Measurements from ENCODE around the gene MRPL12. TPM values are rescaled to one million over a fixed set of nuclear protein-coding genes. Genes with fewer than 3 reads are reported as not detected.
"Not testable (repeated sequence)": the region's sequence is repeated elsewhere in the genome, so short reads cannot be mapped to it uniquely, and the experiment has no call there.

The MRPL12 gene
- total and polyA plus RNA-seq, 8 donors = 18.1 to 98.7 (median 27.4) TPM

- intact Hi-C loops (cut with DNase I) = no loop called here
- no peaks in the 10 kb centered on the region for H3K27me3 ChIP-seq
- no peak for DNase-seq
- WGBS, 2 donors = 81% methylated on average over 18 of the region's 18 CpGs
- ATAC-seq = no peak
- no peak overlapping the region for H3K4me3 ChIP-seq
- no peaks in the 10 kb centered on the region for H3K4me1 ChIP-seq
- FAIRE-seq = no peak
- H3K9me3 ChIP-seq = no peaks in the 10 kb centered on the region
- no peak overlapping the region for H3K27ac ChIP-seq
- H3K36me3 ChIP-seq = peaks cover 0 to 16% (median 12%) of the 10 kb centered on the region in 3 donors
- no peak for TF ChIP-seq CTCF (IDR thresholded peaks at IDR 0.05)
Measured at GRCh38 chr17:81673561-81674258, 29.5 kb upstream of the MRPL12 start.

GRCh38 chr17:81675515-81676221 is 27.5 kb upstream of the MRPL12 start:
- 32 to 42% methylated on average over 18 of the region's 18 CpGs for WGBS, 2 donors
- peak; percentile 40 to 49 (median 46) for TF ChIP-seq CTCF (IDR thresholded peaks at IDR 0.05)
- peak in 1 of 6 donors; percentile 53 for DNase-seq

GRCh38 chr17:81676906-81677305 is 26.3 kb upstream of the MRPL12 start:
- H3K27ac ChIP-seq = no peak overlapping the region
- FAIRE-seq (no peak), DNase-seq (peak in 1 of 6 donors; percentile 73), ATAC-seq (peak in 2 of 4 donors; percentile 5 to 20)
- no peaks in the 10 kb centered on the region for H3K27me3 ChIP-seq
- intact Hi-C loops (cut with DNase I) = no loop called here
- no peaks in the 10 kb centered on the region for H3K9me3 ChIP-seq
- TF ChIP-seq CTCF (IDR thresholded peaks at IDR 0.05) = no peak
- no peak overlapping the region for H3K4me3 ChIP-seq
- WGBS, 2 donors = 82 to 84% methylated on average over 17 of the region's 17 CpGs
- no peaks in the 10 kb centered on the region for H3K4me1 ChIP-seq
- peaks cover 0 to 12% (median 7%) of the 10 kb centered on the region in 3 donors for H3K36me3 ChIP-seq

More at GRCh38 chr17:81675515-81676221, 27.5 kb upstream of the MRPL12 start:
- H3K27me3 ChIP-seq; H3K9me3 ChIP-seq; H3K4me1 ChIP-seq; FAIRE-seq; H3K27ac ChIP-seq; intact Hi-C loops (cut with DNase I); H3K4me3 ChIP-seq: not testable (repeated sequence)
- peaks cover 0 to 16% (median 12%) of the 10 kb centered on the region in 3 donors for H3K36me3 ChIP-seq
- peak in 1 of 4 donors; percentile 45 for ATAC-seq

GRCh38 chr17:81680150-81680549 is 23.0 kb upstream of the MRPL12 start:
- Histone ChIP-seq H3K9me3 (no peaks in the 10 kb centered on the region), H3K4me1 (peaks cover 6 to 15% (median 10%) of the 10 kb centered on the region in 3 donors), H3K27me3 (no peaks in the 10 kb centered on the region), H3K4me3 (no peak overlapping the region), H3K36me3 (no peaks in the 10 kb centered on the region), H3K27ac (no peak overlapping the region)
- no peak for FAIRE-seq
- TF ChIP-seq CTCF (IDR thresholded peaks at IDR 0.05) = no peak
- no peak for DNase-seq
- intact Hi-C loops (cut with DNase I) = no loop called here
- 82 to 89% methylated on average over 11 of the region's 11 CpGs for WGBS, 2 donors
- ATAC-seq = no peak

Measured in pancreas (tissue), 10 donors.